PC-3 (cell line): Measurements from ENCODE around the gene TDRD1. TPM values are rescaled to one million over a fixed set of nuclear protein-coding genes. Genes with fewer than 3 reads are reported as not detected.

Source experiments
- ATAC-seq: fragments of 200-7000 bp; cut with Tn5 transposase; 2 replicates; pipeline ENCODE4 v1.9.1; 2020; ENCODE audit warnings: mild to moderate bottlenecking, moderate library complexity
- BruUV-seq: library from RNA; stranded (reverse); fragments of 400-500 nt; replicated peaks from 2 replicates; lab custom pipeline; 2021; lab: Mats Ljungman, UMichigan
- CTCF ChIA-PET: fragments of 300-600 bp; sonication (Branson Sonifier 250); formaldehyde crosslinking; loops from one replicate; lab custom pipeline; 2022; ENCODE audit warnings: antibody characterized with exemption; lab: Charles Lee
- POLR2A ChIA-PET: fragments of 300-600 bp; sonication (Branson Sonifier 250); formaldehyde crosslinking; loops from one replicate; lab custom pipeline; 2022; ENCODE audit warnings: antibody characterized with exemption; ENCODE audit not compliant: unreplicated experiment; lab: Charles Lee
- DNase-seq: peaks from one replicate; pipeline ENCODE4 v3.0.0-alpha.2; 2015
- H2AFZ ChIP-seq: fragments of 300-600 bp; sonication (generic); 2 replicates; pipeline ENCODE4 v1.6.0; 2016; ENCODE audit warnings: antibody characterized with exemption, low read length
- H3F3A ChIP-seq: fragments of 300-600 bp; sonication (generic); one replicate; pipeline ENCODE4 v1.6.0; 2017; ENCODE audit warnings: antibody characterized with exemption, low read length, control low read depth, mild to moderate bottlenecking; ENCODE audit not compliant: unreplicated experiment
- H3K27ac ChIP-seq: fragments of 300-600 bp; sonication (generic); 2 replicates; pipeline ENCODE4 v1.5.1; 2016; ENCODE audit warnings: mild to moderate bottlenecking, low read length
- H3K27me3 ChIP-seq: fragments of 300-600 bp; sonication (generic); 2 replicates; pipeline ENCODE4 v1.6.1; 2016; ENCODE audit warnings: low read length, mixed read lengths
- H3K36me3 ChIP-seq: fragments of 300-600 bp; sonication (generic); 2 replicates; pipeline ENCODE4 v1.6.1; 2016; ENCODE audit warnings: low read depth, mixed run types, low read length, mixed read lengths
- H3K4me1 ChIP-seq: fragments of 300-600 bp; sonication (generic); 2 replicates; pipeline ENCODE4 v1.5.1; 2016; ENCODE audit warnings: low read length; ENCODE audit not compliant: insufficient read depth
- H3K4me2 ChIP-seq: fragments of 300-600 bp; sonication (generic); 2 replicates; pipeline ENCODE4 v1.6.0; 2016; ENCODE audit warnings: low read length
- H3K4me3 ChIP-seq: fragments of 300-600 bp; sonication (generic); 2 replicates; pipeline ENCODE4 v1.5.1; 2016; ENCODE audit warnings: mild to moderate bottlenecking, low read length, mixed read lengths
- H3K79me2 ChIP-seq: fragments of 300-600 bp; sonication (generic); 2 replicates; pipeline ENCODE4 v1.6.1; 2017; ENCODE audit warnings: low read length, mixed read lengths
- H3K9ac ChIP-seq: fragments of 300-600 bp; sonication (generic); 2 replicates; pipeline ENCODE4 v1.6.0; 2016; ENCODE audit warnings: mild to moderate bottlenecking, low read length
- H3K9me2 ChIP-seq: fragments of 300-600 bp; sonication (generic); replicated peaks from 2 replicates; pipeline ENCODE4 v1.6.1; 2016; ENCODE audit warnings: mixed run types, low read length, mixed read lengths
- H3K9me3 ChIP-seq: fragments of 300-600 bp; sonication (generic); 2 replicates; pipeline ENCODE4 v1.6.1; 2016; ENCODE audit warnings: low read length, mixed read lengths
- H4K20me1 ChIP-seq: fragments of 300-600 bp; sonication (generic); 2 replicates; pipeline ENCODE4 v1.6.1; 2016; ENCODE audit warnings: low read length, mixed read lengths
- CTCF ChIP-seq: fragments of 300-600 bp; sonication (generic); conservative IDR thresholded peaks from 2 replicates; pipeline ENCODE4 v1.5.1; 2017; ENCODE audit warnings: antibody characterized with exemption, low read depth, mild to moderate bottlenecking, low read length
- EZH2 ChIP-seq: fragments of 300-600 bp; sonication (generic); IDR thresholded peaks from one replicate; pipeline ENCODE4 v1.6.1; 2017; ENCODE audit warnings: antibody characterized with exemption, mild to moderate bottlenecking, low read length; ENCODE audit not compliant: unreplicated experiment
- EZH2phosphoT487 ChIP-seq: fragments of 300-600 bp; sonication (generic); IDR thresholded peaks from 2 replicates; pipeline ENCODE4 v1.6.1; 2018; ENCODE audit warnings: mild to moderate bottlenecking, antibody characterized with exemption, low read length, borderline replicate concordance
- intact Hi-C: fragments of 100-400 bp; cut with micrococcal nuclease; formaldehyde crosslinking; loops from 2 replicates; pipeline ENCODE4 v1.9.0; 2023
- total RNA-seq: library from RNA; depleted of rRNA; stranded (reverse); fragments of >200 nt; gene quantifications from 2 replicates; pipeline ENCODE4 v1.2.3, GENCODE V29; 2014

Gene TDRD1
- total RNA-seq, 1 experiment from 2014 or later, result not detected

- H2AFZ ChIP-seq, result no peak overlapping the region
- H3K79me2 ChIP-seq, result no peaks in the 10 kb centered on the region
- no peaks in the 10 kb centered on the region for H3K9me2 ChIP-seq
- intact Hi-C loops, result no loop called here
- H3K36me3 ChIP-seq, result no peaks in the 10 kb centered on the region
- BruUV-seq, result no TSS peak
- 0 out of 2 replicates have a peak, but pooled peaks cover 8% of the 10 kb centered on the region for H3K27me3 ChIP-seq
- ChIA-PET POLR2A (no interaction called here), CTCF (no interaction called here)
- no peaks in the 10 kb centered on the region for H4K20me1 ChIP-seq
- no peaks in the 10 kb centered on the region for H3F3A ChIP-seq
- no peak overlapping the region for H3K4me3 ChIP-seq
- H3K27ac ChIP-seq, result no peak overlapping the region
- H3K9me3 ChIP-seq, result no peaks in the 10 kb centered on the region
- no peak overlapping the region for H3K9ac ChIP-seq
- H3K4me2 ChIP-seq, result no peak overlapping the region
- H3K4me1 ChIP-seq, result peaks cover under 1% of the 10 kb centered on the region; the same call in 1 of the 2 replicates
- no peak for ATAC-seq
- no peak for DNase-seq
- TF ChIP-seq CTCF (no peak), EZH2phosphoT487 (no peak), EZH2 (no peak)
Observed at GRCh38 chr10:114189700-114190099, 10.5 kb downstream of the TDRD1 start.

DNA sequence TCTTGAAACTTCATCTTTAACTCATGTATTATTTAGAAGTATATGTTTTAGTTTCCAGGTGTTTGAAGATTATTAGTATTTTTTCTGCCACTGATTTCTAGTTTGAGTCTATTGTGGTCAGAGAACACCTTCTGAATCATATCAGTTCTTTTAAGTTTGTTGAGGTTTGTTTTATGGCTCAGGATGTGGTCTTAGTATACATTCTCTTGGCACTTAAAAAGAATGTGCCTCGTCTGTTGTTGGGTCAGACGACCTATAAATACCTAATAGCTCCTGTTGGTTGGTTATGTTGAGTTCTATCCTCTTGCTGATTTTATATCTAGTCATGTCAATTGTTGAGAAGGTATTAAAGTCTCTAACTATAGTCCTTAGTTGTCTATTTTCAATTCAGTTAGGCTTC is 15.9 kb downstream of the TDRD1 start:
- no peaks in the 10 kb centered on the region for H3K36me3 ChIP-seq
- H3K4me1 ChIP-seq, result peaks cover 3% of the 10 kb centered on the region; the same call in 1 of the 2 replicates
- TF ChIP-seq CTCF, result no peak
- TF ChIP-seq EZH2phosphoT487, result no peak
- TF ChIP-seq EZH2, result no peak
- H3K79me2 ChIP-seq, result no peaks in the 10 kb centered on the region
- H3K4me2 ChIP-seq, result no peak overlapping the region
- no peak overlapping the region for H3K9ac ChIP-seq
- H3K9me3 ChIP-seq, result no peaks in the 10 kb centered on the region
- H4K20me1 ChIP-seq, result no peaks in the 10 kb centered on the region
- ATAC-seq, result peak; percentile 58
- no TSS peak for BruUV-seq
- POLR2A ChIA-PET, result no interaction called here
- peaks cover 31% of the 10 kb centered on the region for H3K27me3 ChIP-seq
- intact Hi-C loops, result no loop called here
- no peak overlapping the region for H3K4me3 ChIP-seq
- H3K9me2 ChIP-seq, result no peaks in the 10 kb centered on the region
- H3K27ac ChIP-seq, result no peak overlapping the region
- CTCF ChIA-PET, result no interaction called here
- H3F3A ChIP-seq, result no peaks in the 10 kb centered on the region
- H2AFZ ChIP-seq, result no peak overlapping the region
- peak; percentile 58 for DNase-seq

DNA sequence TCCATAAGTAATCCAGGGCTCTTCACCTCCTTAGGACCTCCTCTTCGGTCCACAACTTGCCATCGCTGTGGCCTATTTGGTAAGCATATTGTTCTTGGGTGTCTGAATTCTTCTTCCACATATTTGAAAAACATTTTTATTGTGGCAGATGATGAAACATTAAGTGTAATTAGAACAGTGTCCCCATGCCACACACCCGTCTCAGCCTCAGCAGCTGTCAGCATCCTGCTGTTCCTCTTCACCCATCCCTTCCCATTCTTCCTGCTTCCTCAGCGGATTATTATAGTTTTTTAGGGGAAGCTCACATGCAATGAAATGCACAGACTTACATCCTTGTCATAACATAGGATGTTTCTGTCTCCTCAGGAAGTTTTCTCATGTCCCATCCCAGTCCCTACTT is 20.1 kb downstream of the TDRD1 start:
- no peaks in the 10 kb centered on the region for H3K9me3 ChIP-seq
- no peak overlapping the region for H3K9ac ChIP-seq
- peaks cover 45% of the 10 kb centered on the region for H3K27me3 ChIP-seq
- no peaks in the 10 kb centered on the region for H4K20me1 ChIP-seq
- no peaks in the 10 kb centered on the region for H3K79me2 ChIP-seq
- POLR2A ChIA-PET, result no interaction called here
- H3K9me2 ChIP-seq, result no peaks in the 10 kb centered on the region
- intact Hi-C loops, result no loop called here
- H3K36me3 ChIP-seq, result no peaks in the 10 kb centered on the region
- H3K4me3 ChIP-seq, result no peak overlapping the region
- BruUV-seq, result no TSS peak
- H3K4me2 ChIP-seq, result no peak overlapping the region
- no peak overlapping the region for H2AFZ ChIP-seq
- CTCF ChIA-PET, result no interaction called here
- no peak for DNase-seq
- H3K4me1 ChIP-seq, result peaks cover 3% of the 10 kb centered on the region; the same call in 1 of the 2 replicates
- H3K27ac ChIP-seq, result no peak overlapping the region
- ATAC-seq, result no peak
- no peak for TF ChIP-seq CTCF
- TF ChIP-seq EZH2, result no peak
- no peak for TF ChIP-seq EZH2phosphoT487
- no peaks in the 10 kb centered on the region for H3F3A ChIP-seq
